Limb (tissue), 2 donors: ENCODE results near the gene LBR.

Experiments
- DNase-seq, 2 donors: peaks; one replicate each; pipeline ENCODE4 v3.0.0-alpha.2; 2016; ENCODE audit errors: extremely low spot score in 2 of 2

The LBR gene

GRCh38 chr1:225464851-225465792, 37.3 kb upstream of the LBR start:
- no peak for DNase-seq

GRCh38 chr1:225462714-225463574, 35.1 kb upstream of the LBR start:
- peak in 1 of 2 donors; percentile 27 for DNase-seq

- DNase-seq, result no peak
Measured at GRCh38 chr1:225462429-225462713, 34.5 kb upstream of the LBR start.

- no peak for DNase-seq
Measured at GRCh38 chr1:225461533-225462428, 33.9 kb upstream of the LBR start.

- no peak for DNase-seq
Measured at GRCh38 chr1:225460737-225461532, 33.1 kb upstream of the LBR start.

- peak in 1 of 2 donors; percentile 28 for DNase-seq
Measured at GRCh38 chr1:225460021-225460736, 32.3 kb upstream of the LBR start.

GRCh38 chr1:225458222-225458631, 30.4 kb upstream of the LBR start:
- no peak for DNase-seq

GRCh38 chr1:225454733-225455132, 26.9 kb upstream of the LBR start:
- no peak for DNase-seq

- DNase-seq, result no peak
Measured at GRCh38 chr1:225453797-225454648, 26.2 kb upstream of the LBR start.

GRCh38 chr1:225451840-225452515, 24.1 kb upstream of the LBR start:
- no peak for DNase-seq

- DNase-seq, result no peak
Measured at GRCh38 chr1:225451340-225451739, 23.5 kb upstream of the LBR start.

GRCh38 chr1:225450491-225451191, 22.8 kb upstream of the LBR start:
- DNase-seq, result no peak

GRCh38 chr1:225449774-225450173, 21.9 kb upstream of the LBR start:
- no peak for DNase-seq

- no peak for DNase-seq
Measured at GRCh38 chr1:225449261-225449660, 21.4 kb upstream of the LBR start.

GRCh38 chr1:225448146-225448805, 20.4 kb upstream of the LBR start:
- no peak for DNase-seq

GRCh38 chr1:225447650-225448089, 19.8 kb upstream of the LBR start:
- DNase-seq, result peak in 1 of 2 donors; percentile 62

- DNase-seq, result no peak
Measured at GRCh38 chr1:225446981-225447615, 19.3 kb upstream of the LBR start.
